Tibial nerve (tissue), 4 donors: ENCODE data around the gene CEACAM7. TPM values are rescaled to one million over a fixed set of nuclear protein-coding genes. Genes with fewer than 3 reads are reported as not detected.

Experiments used
- DNase-seq, 2 donors: peaks; one replicate each; pipeline ENCODE4 v3.0.0-alpha.2; 2019; ENCODE audit warnings: low spot score in 2 of 2
- H3K27ac ChIP-seq, 4 donors: fragments of 200-600 bp; sonication (generic) in 3 of 4; one replicate each; pipeline ENCODE4 v1.5.1; 2017 to 2019; ENCODE audit warnings: mild to moderate bottlenecking in 1 of 4
- H3K27me3 ChIP-seq, 2 donors: fragments of 200-600 bp; sonication (generic) in 1 of 2; one replicate each; pipeline versions ENCODE4 v1.5.1 to v1.6.0; 2017 to 2019
- H3K36me3 ChIP-seq, 3 donors: fragments of 200-600 bp; sonication (generic); one replicate each; pipeline ENCODE4 v1.5.1; 2018 to 2019
- H3K4me1 ChIP-seq, 4 donors: fragments of 200-600 bp; sonication (generic) in 3 of 4; one replicate each; pipeline ENCODE4 v1.5.1; 2017 to 2019
- H3K4me3 ChIP-seq, 4 donors: fragments of 200-600 bp; sonication (generic) in 3 of 4; one replicate each; pipeline ENCODE4 v1.5.1; 2017 to 2019; ENCODE audit warnings: mild to moderate bottlenecking in 1 of 4, moderate library complexity in 1 of 4
- H3K9me3 ChIP-seq, 4 donors: fragments of 200-600 bp; sonication (generic) in 3 of 4; one replicate each; pipeline ENCODE4 v1.5.1; 2017 to 2019
- EP300 ChIP-seq, 2 donors: sonication (generic); formaldehyde crosslinking; IDR thresholded peaks; one replicate each; pipeline ENCODE4 v1.6.1; 2017; ENCODE audit warnings: antibody characterized with exemption in 2 of 2, mild to moderate bottlenecking in 1 of 2
- POLR2A ChIP-seq, 2 donors: fragments of 450-650 bp; IDR thresholded peaks; one replicate each; pipeline ENCODE4 v1.6.1; 2017; ENCODE audit warnings: antibody characterized with exemption in 2 of 2, mild to moderate bottlenecking in 2 of 2, moderate library complexity in 2 of 2
- WGBS, 2 donors: methylation state at CpG; one replicate each; pipeline ENCODE4 v1.1.5; 2018; 5-methylcytosine and 5-hydroxymethylcytosine counted together
- small RNA-seq: library from RNA; depleted of rRNA; stranded (forward); fragments of <200 nt; gene quantifications from one replicate; pipeline ENCODE3, GENCODE V24; 2016
- total RNA-seq, 4 donors: library from RNA; depleted of rRNA; stranded (reverse); fragments of >200 nt; gene quantifications; one replicate each; pipeline ENCODE4 v1.1.0, GENCODE V29; 2016
- TF ChIP-seq, protein P1 (sequence below), 5 experiments: fragments of 200-600 bp in 3 of 5; fragments of 450-650 bp in 2 of 5; sonication (generic) in 3 of 5; IDR thresholded peaks; one replicate each; pipeline ENCODE4 v1.5.1; 2016 to 2019; ENCODE audit warnings: antibody characterized with exemption in 5 of 5, mild to moderate bottlenecking in 3 of 5, moderate library complexity in 2 of 5

The CEACAM7 gene
- total RNA-seq, 4 donors from 2014 or later = not detected

DNA sequence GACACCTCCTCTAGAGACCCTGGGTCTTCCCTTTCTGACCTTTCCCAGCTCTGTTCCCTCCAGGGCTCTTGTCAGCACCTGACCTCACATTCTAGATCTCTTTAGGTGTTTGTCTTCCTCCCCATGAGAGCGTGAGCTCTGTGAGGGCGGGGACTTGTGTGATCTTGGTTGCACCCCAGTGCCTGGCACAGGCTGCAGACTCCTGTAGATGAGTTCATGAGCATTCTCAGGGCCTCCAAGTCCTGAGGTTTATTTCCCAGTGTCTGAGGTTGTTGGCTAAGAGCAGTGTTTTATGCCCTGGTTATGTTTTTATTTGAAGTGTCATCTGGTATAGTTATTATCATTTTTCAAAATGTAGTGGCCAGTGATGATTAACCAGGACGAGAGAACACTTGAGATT, 61.8 kb downstream of the CEACAM7 start:
- Histone ChIP-seq H3K4me1 (no peaks in the 10 kb centered on the region), H3K36me3 (no peaks in the 10 kb centered on the region), H3K27me3 (no peaks in the 10 kb centered on the region), H3K9me3 (peaks cover 0 to 12% (median 0%) of the 10 kb centered on the region in 4 donors), H3K27ac (no peak overlapping the region), H3K4me3 (peak overlapping the region in 1 of 4 donors; percentile 34)
- TF ChIP-seq EP300 (IDR thresholded peaks at IDR 0.05) (no peak), POLR2A (IDR thresholded peaks at IDR 0.05) (no peak)
- TF ChIP-seq, protein P1, sequence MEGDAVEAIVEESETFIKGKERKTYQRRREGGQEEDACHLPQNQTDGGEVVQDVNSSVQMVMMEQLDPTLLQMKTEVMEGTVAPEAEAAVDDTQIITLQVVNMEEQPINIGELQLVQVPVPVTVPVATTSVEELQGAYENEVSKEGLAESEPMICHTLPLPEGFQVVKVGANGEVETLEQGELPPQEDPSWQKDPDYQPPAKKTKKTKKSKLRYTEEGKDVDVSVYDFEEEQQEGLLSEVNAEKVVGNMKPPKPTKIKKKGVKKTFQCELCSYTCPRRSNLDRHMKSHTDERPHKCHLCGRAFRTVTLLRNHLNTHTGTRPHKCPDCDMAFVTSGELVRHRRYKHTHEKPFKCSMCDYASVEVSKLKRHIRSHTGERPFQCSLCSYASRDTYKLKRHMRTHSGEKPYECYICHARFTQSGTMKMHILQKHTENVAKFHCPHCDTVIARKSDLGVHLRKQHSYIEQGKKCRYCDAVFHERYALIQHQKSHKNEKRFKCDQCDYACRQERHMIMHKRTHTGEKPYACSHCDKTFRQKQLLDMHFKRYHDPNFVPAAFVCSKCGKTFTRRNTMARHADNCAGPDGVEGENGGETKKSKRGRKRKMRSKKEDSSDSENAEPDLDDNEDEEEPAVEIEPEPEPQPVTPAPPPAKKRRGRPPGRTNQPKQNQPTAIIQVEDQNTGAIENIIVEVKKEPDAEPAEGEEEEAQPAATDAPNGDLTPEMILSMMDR (IDR thresholded peaks at IDR 0.05) = no peak
- no peak for DNase-seq
- WGBS, 2 donors = 26 to 38% methylated on average over 3 of the region's 3 CpGs

DNA sequence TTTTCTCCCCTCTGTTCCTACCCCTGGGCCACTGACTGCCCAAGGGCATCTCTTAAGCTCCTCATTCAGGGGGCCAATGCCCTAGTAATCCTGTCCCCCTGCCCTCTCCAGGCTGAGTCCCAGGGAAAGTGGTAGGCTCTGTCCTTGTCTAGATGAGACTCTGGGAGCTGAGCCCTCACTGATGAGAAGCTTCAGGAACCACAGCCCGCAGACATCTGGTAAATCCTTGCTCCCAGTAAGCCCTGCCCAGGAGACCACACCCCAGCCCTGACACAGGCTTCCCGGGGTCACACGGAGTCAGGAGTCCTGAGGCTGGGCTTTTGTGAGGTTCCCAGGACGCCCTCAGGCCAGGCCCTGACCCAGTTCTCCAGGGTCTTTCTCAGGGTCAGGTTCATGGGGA, 63.1 kb downstream of the CEACAM7 start:
- TF ChIP-seq POLR2A (IDR thresholded peaks at IDR 0.05) = no peak
- TF ChIP-seq, protein P1 (IDR thresholded peaks at IDR 0.05) = no peak
- no peak for TF ChIP-seq EP300 (IDR thresholded peaks at IDR 0.05)
- no peaks in the 10 kb centered on the region for H3K27me3 ChIP-seq
- 41 to 44% methylated on average over 4 of the region's 4 CpGs for WGBS, 2 donors

DNA sequence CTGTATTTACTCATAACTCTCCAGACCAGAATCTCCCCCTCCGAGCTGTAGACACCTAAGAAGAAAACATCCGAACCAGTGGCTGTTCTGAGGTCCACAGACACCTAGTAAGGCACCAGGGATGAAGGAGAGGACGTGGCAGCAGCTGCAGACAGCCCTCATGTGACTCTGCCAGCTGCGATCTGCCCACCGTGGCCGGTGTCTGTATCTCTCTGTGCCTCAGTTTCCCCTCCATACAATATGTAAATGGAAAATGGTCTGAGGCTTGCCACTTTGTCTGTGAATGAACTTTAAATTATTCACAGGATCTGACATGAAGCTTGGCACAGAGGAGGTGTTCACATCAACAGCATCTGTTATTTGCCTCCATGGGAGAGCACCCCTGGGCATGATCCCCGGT, 63.6 kb downstream of the CEACAM7 start:
- no peak for DNase-seq
- no peaks in the 10 kb centered on the region for H3K4me1 ChIP-seq
- H3K9me3 ChIP-seq = no peaks in the 10 kb centered on the region
- H3K27ac ChIP-seq = no peak overlapping the region
- no peaks in the 10 kb centered on the region for H3K36me3 ChIP-seq
- no peak overlapping the region for H3K4me3 ChIP-seq
- no peaks in the 10 kb centered on the region for H3K27me3 ChIP-seq
- 57 to 80% methylated on average over 7 of the region's 7 CpGs for WGBS, 2 donors
- TF ChIP-seq, protein P1 (IDR thresholded peaks at IDR 0.05) = no peak
- TF ChIP-seq EP300 (IDR thresholded peaks at IDR 0.05) = no peak
- TF ChIP-seq POLR2A (IDR thresholded peaks at IDR 0.05) = no peak

More for the DNA sequence above, 63.1 kb downstream of the CEACAM7 start:
- Histone ChIP-seq H3K4me3 (no peak overlapping the region), H3K9me3 (no peaks in the 10 kb centered on the region), H3K27ac (no peak overlapping the region), H3K36me3 (no peaks in the 10 kb centered on the region), H3K4me1 (no peaks in the 10 kb centered on the region)
- no peak for DNase-seq

DNA sequence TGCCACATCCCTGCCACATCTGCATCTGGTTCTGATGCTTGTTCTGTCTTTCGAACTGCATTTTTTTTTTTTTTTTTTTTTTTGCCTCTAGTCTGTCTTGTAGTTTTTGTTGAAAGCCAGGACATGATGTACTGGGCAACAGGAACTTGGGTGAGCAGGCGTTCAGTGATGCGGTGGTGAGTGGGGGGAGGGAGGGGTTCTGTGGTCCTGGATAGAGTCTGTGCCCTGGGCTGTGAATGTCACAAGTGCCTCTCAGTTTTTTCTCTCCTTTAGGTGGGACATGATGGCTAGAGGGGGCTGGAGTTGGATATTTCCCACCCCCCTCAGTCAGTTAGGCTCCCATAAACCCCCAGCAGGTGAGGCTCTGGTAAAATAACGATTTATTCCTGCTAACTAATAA, 64.7 kb downstream of the CEACAM7 start:
- Histone ChIP-seq H3K27ac (no peak overlapping the region), H3K36me3 (no peaks in the 10 kb centered on the region), H3K4me1 (no peaks in the 10 kb centered on the region), H3K4me3 (no peak overlapping the region), H3K27me3 (no peaks in the 10 kb centered on the region), H3K9me3 (no peaks in the 10 kb centered on the region)
- no peak for TF ChIP-seq POLR2A (IDR thresholded peaks at IDR 0.05)
- TF ChIP-seq EP300 (IDR thresholded peaks at IDR 0.05) = no peak
- TF ChIP-seq, protein P1 (IDR thresholded peaks at IDR 0.05) = no peak
- DNase-seq = no peak
- WGBS, 2 donors = 57 to 66% methylated on average over 4 of the region's 4 CpGs

Small RNA genes within 50 kb of the gene (small RNA-seq; reads per million reads assigned to genes)
- not detected for gene AC243960.4

Other genes starting within 250 kb of the CEACAM7 start
- gene DMAC2, start 248.4 kb downstream of the CEACAM7 start, total RNA-seq = 10 to 100 TPM; 28.8 to 38.7 (median 35.7) TPM
- not detected for gene ERICH4, start 245.1 kb downstream of the CEACAM7 start, total RNA-seq
- 1 to 10 TPM in 1 of 4 donors, under 1 TPM in 2, not detected in 1; 0.60 to 2.2 (median 0.87) TPM for gene CEACAM21, start 112.1 kb downstream of the CEACAM7 start, total RNA-seq
- 1 to 10 TPM in 2 of 4 donors, under 1 TPM in 1, not detected in 1; 0.60 to 1.7 (median 1.6) TPM for gene CEACAM4, start 61.2 kb downstream of the CEACAM7 start, total RNA-seq
- gene CEACAM5, start 20.4 kb upstream of the CEACAM7 start, total RNA-seq = not detected
- gene CEACAM6, start 67.3 kb upstream of the CEACAM7 start, total RNA-seq = not detected
- 1 to 10 TPM in 1 of 4 donors, not detected in 3; 1.0 TPM for gene CEACAM3, start 108.3 kb upstream of the CEACAM7 start, total RNA-seq
- gene LYPD4, start 156.4 kb upstream of the CEACAM7 start, total RNA-seq = not detected
- gene DMRTC2, start 156.8 kb upstream of the CEACAM7 start, total RNA-seq = not detected
- 1,000 to 10,000 TPM in 2 of 4 donors, 100 to 1,000 TPM in 2; 835 to 1,204 (median 1,038) TPM for gene RPS19, start 172.0 kb upstream of the CEACAM7 start, total RNA-seq
- gene CD79A, start 189.0 kb upstream of the CEACAM7 start, total RNA-seq = not detected
- 100 to 1,000 TPM in 3 of 4 donors, 10 to 100 TPM in 1; 68.4 to 225 (median 121) TPM for gene ARHGEF1, start 194.9 kb upstream of the CEACAM7 start, total RNA-seq
- gene ERFL, start 240.2 kb upstream of the CEACAM7 start, total RNA-seq = under 1 TPM in 3 of 4 donors, not detected in 1; 0.30 to 0.59 (median 0.42) TPM